Activated CD4-positive, alpha-beta memory T cell treated with anti-CD3 and anti-CD28 coated beads for 36 hours (primary cell): ENCODE measurements around the gene RAPGEF4. TPM values are rescaled to one million over a fixed set of nuclear protein-coding genes. Genes with fewer than 3 reads are reported as not detected.

Experiments
- CTCF ChIA-PET: fragments of 350-600 bp; sonication (Branson Sonifier 250); formaldehyde crosslinking; loops from one replicate; lab custom pipeline; 2021; ENCODE audit warnings: antibody characterized with exemption, inconsistent platforms; lab: Charles Lee
- POLR2A ChIA-PET: fragments of 350-600 bp; sonication (Branson Sonifier 250); formaldehyde crosslinking; loops from one replicate; lab custom pipeline; 2021; ENCODE audit warnings: antibody characterized with exemption; lab: Charles Lee
- DNase-seq: peaks from one replicate; pipeline ENCODE4 v3.0.0-alpha.2; 2020
- H3K27ac Mint-ChIP-seq: one replicate; pipeline ENCODE4 v1.8.0; 2021; ENCODE audit warnings: mixed read lengths
- H3K27me3 Mint-ChIP-seq: one replicate; pipeline ENCODE4 v1.8.0; 2021; ENCODE audit warnings: mixed read lengths
- H3K36me3 Mint-ChIP-seq: one replicate; pipeline ENCODE4 v1.8.0; 2021; ENCODE audit warnings: mixed read lengths
- H3K4me1 Mint-ChIP-seq: one replicate; pipeline ENCODE4 v1.8.0; 2021; ENCODE audit warnings: low read depth, mixed read lengths
- H3K4me3 Mint-ChIP-seq: one replicate; pipeline ENCODE4 v1.8.0; 2021; ENCODE audit warnings: mild to moderate bottlenecking, mixed read lengths
- H3K9me3 Mint-ChIP-seq: one replicate; pipeline ENCODE4 v1.8.0; 2021; ENCODE audit warnings: mixed read lengths
- intact Hi-C: fragments of 100-400 bp; cut with micrococcal nuclease; formaldehyde crosslinking; loops from one replicate; pipeline ENCODE4 v1.15.1; 2023
- total RNA-seq, 2 experiments: library from RNA; stranded (reverse); gene quantifications; one replicate each; pipeline ENCODE4 v1.2.3, GENCODE V29; 2021

The RAPGEF4 gene
- total RNA-seq, 2 experiments from 2014 or later: 0.21 TPM; not detected in 1

- intact Hi-C loops: no loop called here
- Mint-ChIP-seq H3K4me3 (no peak overlapping the region), H3K9me3 (no peaks in the 10 kb centered on the region), H3K27ac (no peak overlapping the region), H3K27me3 (peaks cover 18% of the 10 kb centered on the region), H3K36me3 (no peaks in the 10 kb centered on the region), H3K4me1 (peaks cover 7% of the 10 kb centered on the region)
- CTCF ChIA-PET: interaction anchor here (0.9 kb wide), 1 partner anchor 43 kb away, joined by 3 read pairs; no protein-coding TSS in a partner anchor
- POLR2A ChIA-PET: no interaction called here
- no peak for DNase-seq
Observed at GRCh38 chr2:172974762-172975161, 239.1 kb downstream of the RAPGEF4 start.

DNA sequence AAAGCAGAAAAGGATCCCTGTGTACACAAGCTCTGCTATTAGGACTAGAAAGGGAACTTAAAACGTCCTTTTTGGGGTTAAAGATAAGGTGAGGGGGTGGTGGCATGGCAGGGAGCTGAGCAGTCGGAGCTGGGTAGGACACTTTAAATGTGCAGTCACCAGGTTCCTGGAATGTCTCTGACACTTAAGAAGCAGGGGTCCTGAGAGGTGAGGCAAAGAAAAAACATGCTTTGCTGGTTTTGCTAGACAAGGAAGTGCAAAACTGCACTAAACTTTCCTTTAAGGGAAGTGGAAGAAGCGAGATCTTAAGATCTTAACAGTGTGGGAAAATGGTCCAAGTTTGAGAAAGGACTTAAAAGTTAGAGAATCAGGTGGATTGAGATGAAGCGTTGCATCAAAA is 240.5 kb downstream of the RAPGEF4 start:
- Mint-ChIP-seq H3K27me3 (peaks cover 23% of the 10 kb centered on the region), H3K9me3 (no peaks in the 10 kb centered on the region), H3K36me3 (no peaks in the 10 kb centered on the region), H3K4me3 (no peak overlapping the region), H3K4me1 (no peaks in the 10 kb centered on the region), H3K27ac (no peak overlapping the region)
- ChIA-PET POLR2A (no interaction called here), CTCF (no interaction called here)
- intact Hi-C loops: no loop called here
- no peak for DNase-seq

- POLR2A ChIA-PET: no interaction called here
- no peaks in the 10 kb centered on the region for H3K9me3 Mint-ChIP-seq
- H3K27ac Mint-ChIP-seq: no peak overlapping the region
- CTCF ChIA-PET: no interaction called here
- H3K4me1 Mint-ChIP-seq: no peaks in the 10 kb centered on the region
- intact Hi-C loops: no loop called here
- H3K4me3 Mint-ChIP-seq: no peak overlapping the region
- peaks cover 23% of the 10 kb centered on the region for H3K27me3 Mint-ChIP-seq
- DNase-seq: no peak
- no peaks in the 10 kb centered on the region for H3K36me3 Mint-ChIP-seq
Observed at GRCh38 chr2:172976816-172977215, 241.2 kb downstream of the RAPGEF4 start.

GRCh38 chr2:172977270-172978062 is 241.8 kb downstream of the RAPGEF4 start:
- H3K4me3 Mint-ChIP-seq: no peak overlapping the region
- POLR2A ChIA-PET: no interaction called here
- CTCF ChIA-PET: interaction anchor here (0.9 kb wide), 1 partner anchor 16 kb away, joined by 3 read pairs; no protein-coding TSS in a partner anchor
- intact Hi-C loops: no loop called here
- no peaks in the 10 kb centered on the region for H3K9me3 Mint-ChIP-seq
- no peak overlapping the region for H3K27ac Mint-ChIP-seq
- no peaks in the 10 kb centered on the region for H3K4me1 Mint-ChIP-seq
- DNase-seq: no peak
- peaks cover 24% of the 10 kb centered on the region for H3K27me3 Mint-ChIP-seq
- no peaks in the 10 kb centered on the region for H3K36me3 Mint-ChIP-seq

- Mint-ChIP-seq H3K27ac (no peak overlapping the region), H3K4me1 (no peaks in the 10 kb centered on the region), H3K27me3 (peaks cover 24% of the 10 kb centered on the region), H3K4me3 (no peak overlapping the region), H3K9me3 (no peaks in the 10 kb centered on the region), H3K36me3 (no peaks in the 10 kb centered on the region)
- POLR2A ChIA-PET: no interaction called here
- DNase-seq: no peak
- CTCF ChIA-PET: interaction anchor here (0.9 kb wide), 1 partner anchor 15 kb away, joined by 3 read pairs; no protein-coding TSS in a partner anchor
- intact Hi-C loops: no loop called here
Observed at GRCh38 chr2:172978063-172978383, 242.4 kb downstream of the RAPGEF4 start.

GRCh38 chr2:172985139-172985892 is 249.7 kb downstream of the RAPGEF4 start:
- H3K4me3 Mint-ChIP-seq: no peak overlapping the region
- H3K9me3 Mint-ChIP-seq: no peaks in the 10 kb centered on the region
- peaks cover 9% of the 10 kb centered on the region for H3K4me1 Mint-ChIP-seq
- ChIA-PET CTCF (interaction anchor here (0.7 kb wide), 1 partner anchor 13 kb away, joined by 3 read pairs; no protein-coding TSS in a partner anchor), POLR2A (no interaction called here)
- intact Hi-C loops: no loop called here
- no peak for DNase-seq
- peaks cover 9% of the 10 kb centered on the region for H3K27me3 Mint-ChIP-seq
- no peak overlapping the region for H3K27ac Mint-ChIP-seq
- no peaks in the 10 kb centered on the region for H3K36me3 Mint-ChIP-seq

DNA sequence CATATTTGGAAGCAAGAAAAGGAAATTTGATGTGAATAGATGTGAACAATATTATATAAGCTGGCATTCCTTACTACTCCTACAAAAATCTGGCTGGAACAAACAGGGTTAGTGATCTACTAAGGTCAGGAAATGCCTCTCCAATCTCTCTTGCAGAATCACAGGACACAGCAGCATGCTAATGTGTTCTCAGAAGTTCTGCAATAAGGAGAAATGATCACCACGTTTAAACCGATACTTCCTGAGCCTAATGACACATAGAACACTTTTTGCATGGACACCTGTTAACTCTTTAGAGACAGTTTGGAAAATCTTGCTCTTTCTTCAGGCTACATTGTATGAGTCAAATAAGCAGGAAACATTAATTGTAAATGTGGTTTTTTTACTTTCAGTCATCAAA is 250.4 kb downstream of the RAPGEF4 start:
- Mint-ChIP-seq H3K9me3 (no peaks in the 10 kb centered on the region), H3K4me1 (peaks cover 9% of the 10 kb centered on the region), H3K4me3 (no peak overlapping the region), H3K36me3 (no peaks in the 10 kb centered on the region), H3K27me3 (peaks cover 9% of the 10 kb centered on the region), H3K27ac (no peak overlapping the region)
- DNase-seq: no peak
- CTCF ChIA-PET: no interaction called here
- intact Hi-C loops: no loop called here
- POLR2A ChIA-PET: no interaction called here

DNA sequence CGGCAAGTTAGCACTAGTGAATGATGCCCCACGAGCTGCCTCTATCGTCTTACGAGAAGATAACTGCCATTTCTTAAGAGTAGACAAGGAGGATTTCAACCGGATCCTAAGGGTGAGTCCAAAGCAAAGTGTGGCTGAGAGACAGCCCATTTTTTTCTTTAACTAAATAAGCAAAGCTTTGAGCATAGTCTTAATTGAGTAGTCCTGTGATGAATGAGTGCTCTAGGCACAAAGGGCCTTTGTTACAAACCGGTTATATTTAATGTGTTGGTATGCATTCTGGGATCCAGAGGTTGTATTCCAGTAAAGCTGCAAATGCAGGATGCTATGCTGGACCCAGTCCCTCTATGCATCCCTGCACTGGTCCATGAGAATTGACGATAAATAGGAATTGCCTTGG is 253.1 kb downstream of the RAPGEF4 start:
- Mint-ChIP-seq H3K4me3 (no peak overlapping the region), H3K9me3 (no peaks in the 10 kb centered on the region), H3K27ac (no peak overlapping the region), H3K36me3 (no peaks in the 10 kb centered on the region), H3K4me1 (peaks cover 9% of the 10 kb centered on the region), H3K27me3 (peaks cover 6% of the 10 kb centered on the region)
- no peak for DNase-seq
- intact Hi-C loops: no loop called here
- ChIA-PET CTCF (no interaction called here), POLR2A (no interaction called here)

DNA sequence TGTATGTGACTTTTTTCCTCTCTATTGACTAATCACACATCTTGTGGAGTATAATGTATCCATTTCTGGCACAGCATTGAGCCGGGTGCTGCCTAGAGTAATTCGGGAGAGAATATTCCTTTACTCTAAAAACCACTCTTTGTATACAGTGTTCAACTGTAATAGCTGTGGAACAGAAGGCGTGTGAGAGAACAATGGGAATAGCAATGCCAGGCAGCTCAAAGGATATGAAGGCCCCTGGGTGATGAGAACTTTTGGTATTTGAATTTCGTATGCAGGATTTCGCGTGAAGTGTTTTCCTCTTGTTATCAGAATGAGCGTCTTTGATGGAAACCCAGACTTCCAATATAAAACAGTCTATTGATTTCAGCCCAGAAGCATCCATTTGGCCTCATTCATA is 255.4 kb downstream of the RAPGEF4 start:
- no peak for DNase-seq
- Mint-ChIP-seq H3K27ac (no peak overlapping the region), H3K36me3 (no peaks in the 10 kb centered on the region), H3K4me1 (peaks cover 2% of the 10 kb centered on the region), H3K9me3 (no peaks in the 10 kb centered on the region), H3K27me3 (peaks cover 6% of the 10 kb centered on the region), H3K4me3 (no peak overlapping the region)
- ChIA-PET CTCF (interaction anchor here (1.0 kb wide), 1 partner anchor 184 kb away, joined by 3 read pairs; no protein-coding TSS in a partner anchor), POLR2A (no interaction called here)
- intact Hi-C loops: no loop called here

- Mint-ChIP-seq H3K27me3 (peaks cover 14% of the 10 kb centered on the region), H3K4me3 (no peak overlapping the region), H3K27ac (no peak overlapping the region), H3K4me1 (no peaks in the 10 kb centered on the region), H3K9me3 (no peaks in the 10 kb centered on the region), H3K36me3 (no peaks in the 10 kb centered on the region)
- ChIA-PET CTCF (interaction anchor here (1.0 to 1.9 kb wide), 2 partner anchors 15 to 21 kb away, joined by 3 to 5 read pairs; no protein-coding TSS in a partner anchor), POLR2A (no interaction called here)
- intact Hi-C loops: no loop called here
- no peak for DNase-seq
Observed at GRCh38 chr2:172993139-172993538, 257.5 kb downstream of the RAPGEF4 start.

DNA sequence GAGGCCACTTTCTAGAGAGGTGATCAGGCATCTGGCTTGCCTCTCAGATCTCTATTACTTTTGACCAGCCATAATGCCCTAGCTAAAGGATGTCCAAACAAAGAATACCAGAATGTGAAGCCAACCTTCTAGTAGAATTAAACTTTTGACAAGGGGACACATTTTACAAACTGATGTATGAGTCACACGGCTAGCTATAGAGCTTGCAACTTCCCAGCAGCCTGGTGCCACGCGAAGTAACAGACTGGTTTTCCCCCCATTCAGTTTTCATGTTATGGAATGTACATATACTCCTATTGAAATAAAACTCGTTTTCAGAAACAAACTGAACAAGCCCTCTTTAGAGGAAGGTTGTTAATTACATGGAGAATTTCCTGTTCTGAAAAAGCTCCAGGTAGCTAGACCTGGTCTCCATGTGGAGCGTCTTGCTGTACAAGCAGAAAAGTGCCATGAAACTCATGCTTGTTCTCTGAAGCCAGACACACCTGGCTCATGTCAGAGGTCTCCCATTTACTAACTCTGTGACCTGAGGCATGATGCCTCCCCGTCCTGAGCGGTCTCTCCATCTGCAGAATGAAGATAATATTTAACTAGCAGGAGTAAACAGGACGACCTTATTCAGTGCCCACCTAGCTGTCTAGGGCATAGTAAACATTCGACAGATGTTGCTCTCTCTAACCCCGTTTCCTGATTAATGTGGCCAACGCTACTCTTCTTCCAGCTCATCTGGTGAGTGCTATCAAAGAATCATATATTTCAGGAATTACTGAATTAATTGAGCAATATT is 258.5 kb downstream of the RAPGEF4 start:
- Mint-ChIP-seq H3K36me3 (no peaks in the 10 kb centered on the region), H3K27ac (no peak overlapping the region), H3K9me3 (no peaks in the 10 kb centered on the region), H3K27me3 (peaks cover 12% of the 10 kb centered on the region), H3K4me1 (no peaks in the 10 kb centered on the region), H3K4me3 (no peak overlapping the region)
- ChIA-PET CTCF (interaction anchor here (0.7 to 1.9 kb wide), 4 partner anchors 16 to 157 kb away, joined by 3 to 5 read pairs (median 4); no protein-coding TSS in a partner anchor), POLR2A (no interaction called here)
- intact Hi-C loops: no loop called here
- no peak for DNase-seq

DNA sequence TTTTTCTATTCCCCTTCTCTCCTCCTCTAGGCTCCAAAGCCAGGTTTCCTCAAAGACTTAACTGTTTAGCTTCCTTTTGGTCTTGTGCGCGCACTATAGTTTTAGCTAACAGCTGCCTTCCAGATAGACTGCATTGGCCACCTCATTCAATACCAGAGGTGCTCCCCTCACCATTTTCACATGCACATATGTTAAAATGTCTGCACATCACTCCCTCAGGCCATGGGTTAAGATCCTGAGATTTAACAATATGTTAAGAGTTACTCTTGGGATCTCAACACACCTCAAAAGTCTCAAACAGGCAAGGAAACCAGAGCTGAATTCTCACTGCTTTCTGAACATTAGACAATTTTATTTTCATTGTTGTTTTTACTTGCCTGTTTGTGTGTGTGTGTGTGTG is 259.2 kb downstream of the RAPGEF4 start:
- no peak for DNase-seq
- ChIA-PET POLR2A (no interaction called here), CTCF (interaction anchor here (0.7 to 0.8 kb wide), 2 partner anchors 62 to 156 kb away, joined by 3 to 5 read pairs; no protein-coding TSS in a partner anchor)
- Mint-ChIP-seq H3K36me3 (no peaks in the 10 kb centered on the region), H3K9me3 (no peaks in the 10 kb centered on the region), H3K4me1 (no peaks in the 10 kb centered on the region), H3K27me3 (peaks cover 9% of the 10 kb centered on the region), H3K4me3 (no peak overlapping the region), H3K27ac (no peak overlapping the region)
- intact Hi-C loops: no loop called here
